ENCODE measurements around the gene CTNNA1.

Gene CTNNA1

GRCh38 chr5:138952962-138953361 lies 199.7 kb downstream of the CTNNA1 start:
- DNase-seq, result no peak

DNA sequence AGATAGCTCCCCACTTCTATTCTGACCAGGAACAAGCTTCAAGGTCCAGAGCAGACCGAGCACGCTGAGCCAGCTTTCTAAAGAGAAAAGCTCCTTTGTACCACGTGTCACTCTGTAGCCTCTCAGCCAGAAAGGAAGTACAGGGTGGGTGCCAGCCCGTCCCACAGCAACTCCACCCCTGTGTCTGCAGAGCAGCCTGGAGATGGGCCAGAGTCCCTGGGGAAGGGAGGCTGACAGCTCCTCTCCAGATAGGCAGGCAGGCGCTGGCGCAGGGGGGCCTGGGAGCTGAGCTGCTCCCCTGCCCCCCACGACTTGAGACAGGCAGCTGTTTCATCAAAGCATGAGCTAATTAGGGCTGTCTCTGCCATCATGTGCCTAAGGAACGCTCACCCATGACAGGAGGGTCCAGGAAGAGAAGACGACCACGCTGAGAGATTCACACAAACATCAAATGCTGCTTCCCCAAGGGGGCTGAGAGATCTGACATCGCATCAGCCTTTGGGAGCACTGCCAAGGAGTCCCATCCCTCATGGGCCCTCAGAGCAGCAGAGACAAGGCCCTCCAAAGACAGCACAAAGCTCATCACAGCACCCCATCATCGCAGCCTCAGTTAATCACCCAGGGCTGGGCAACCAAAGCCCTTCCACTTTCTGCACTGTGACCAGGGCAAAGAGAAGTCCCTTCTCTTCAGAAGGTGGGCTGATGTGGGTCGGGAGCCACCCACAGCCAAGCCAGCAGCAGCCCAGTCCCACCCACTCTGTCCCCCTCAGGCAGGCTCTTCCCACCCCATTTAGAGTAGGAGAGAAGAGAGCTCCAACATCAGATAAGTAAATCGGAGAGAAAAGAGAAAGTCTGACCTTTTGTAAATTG lies 200.4 kb downstream of the CTNNA1 start:
- DNase-seq, result peak; percentile 34

GRCh38 chr5:138954257-138955012 lies 201.2 kb downstream of the CTNNA1 start:
- no peak for DNase-seq

DNA sequence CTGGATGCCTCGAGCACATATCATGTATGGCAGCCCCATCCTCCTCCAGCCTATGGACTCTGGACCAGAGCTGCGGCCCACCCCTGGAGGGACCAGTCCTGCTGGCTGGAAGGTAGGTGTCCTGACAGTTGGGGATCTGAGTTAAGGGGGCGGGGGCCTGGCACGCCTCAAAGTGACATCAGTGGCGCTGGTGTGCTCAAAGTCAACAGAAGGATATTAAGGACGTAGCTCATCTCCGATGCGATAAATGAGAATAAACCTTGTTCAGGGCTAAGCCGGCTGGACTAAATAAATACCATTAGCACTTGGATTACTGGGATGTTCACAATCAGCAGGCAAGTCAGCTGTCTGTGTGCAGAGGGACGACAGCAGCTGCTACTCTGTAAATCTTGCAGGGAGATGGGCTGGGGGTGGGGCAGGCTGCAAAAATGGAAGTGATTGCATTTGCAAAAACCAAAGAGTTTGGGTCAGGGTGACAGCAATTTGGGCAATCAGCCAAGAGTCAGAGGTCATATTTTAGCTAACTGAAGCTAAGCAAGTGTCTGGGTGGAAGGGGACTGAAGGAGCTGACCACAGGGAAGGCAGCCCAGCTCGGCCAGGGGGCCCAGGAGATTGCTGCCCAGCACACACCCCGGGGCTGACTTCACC lies 201.9 kb downstream of the CTNNA1 start:
- no peak for DNase-seq

DNA sequence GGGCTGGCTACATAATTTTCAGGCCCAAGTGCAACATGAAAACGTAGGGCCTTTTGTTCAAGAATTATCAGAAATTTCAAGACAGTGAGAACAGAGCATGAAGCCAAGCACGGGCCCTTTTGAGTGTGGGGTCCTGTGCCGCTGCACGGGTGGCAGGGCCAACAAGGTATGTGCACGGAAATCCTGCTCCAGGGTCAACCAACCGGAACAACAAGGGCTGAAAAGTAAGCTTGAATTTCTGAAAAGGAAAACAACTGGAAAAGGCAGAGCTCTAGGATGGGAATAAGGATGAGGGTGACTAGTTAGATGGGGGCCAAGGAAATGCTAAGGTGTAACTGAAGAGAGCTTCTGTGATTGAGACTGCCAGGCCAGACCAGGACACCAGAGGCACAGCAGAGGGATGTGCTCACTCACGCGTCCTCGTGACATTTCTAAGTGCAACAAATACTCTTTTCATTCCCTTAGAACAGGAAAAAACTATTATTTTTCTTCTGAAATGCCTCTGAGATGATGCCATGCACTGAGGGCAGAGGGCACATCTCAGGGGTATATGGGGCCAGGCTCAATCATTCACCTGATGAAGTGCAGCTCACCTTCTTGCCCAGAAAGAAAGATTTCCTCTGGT lies 202.6 kb downstream of the CTNNA1 start:
- DNase-seq, result no peak

DNA sequence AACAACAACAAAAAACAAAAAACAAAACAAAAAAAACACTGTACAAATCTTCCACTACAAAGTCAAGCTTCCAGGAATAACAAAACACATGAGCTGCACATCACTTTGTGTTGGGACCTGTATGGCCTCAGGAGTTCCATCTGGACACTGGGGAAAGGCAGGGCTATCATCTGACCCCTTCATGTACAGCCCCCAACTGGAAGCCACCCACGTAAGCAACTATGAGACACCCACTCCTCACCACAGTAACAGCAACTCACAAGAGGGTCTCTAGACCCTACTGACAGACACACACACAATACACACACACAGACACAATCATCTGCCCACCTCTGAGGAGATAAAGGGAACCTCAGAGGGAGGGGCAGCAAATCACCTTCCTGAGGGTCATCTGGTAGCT lies 203.6 kb downstream of the CTNNA1 start:
- DNase-seq, result no peak

- no peak for DNase-seq
Measured at GRCh38 chr5:138960145-138960692, 207.0 kb downstream of the CTNNA1 start.

DNA sequence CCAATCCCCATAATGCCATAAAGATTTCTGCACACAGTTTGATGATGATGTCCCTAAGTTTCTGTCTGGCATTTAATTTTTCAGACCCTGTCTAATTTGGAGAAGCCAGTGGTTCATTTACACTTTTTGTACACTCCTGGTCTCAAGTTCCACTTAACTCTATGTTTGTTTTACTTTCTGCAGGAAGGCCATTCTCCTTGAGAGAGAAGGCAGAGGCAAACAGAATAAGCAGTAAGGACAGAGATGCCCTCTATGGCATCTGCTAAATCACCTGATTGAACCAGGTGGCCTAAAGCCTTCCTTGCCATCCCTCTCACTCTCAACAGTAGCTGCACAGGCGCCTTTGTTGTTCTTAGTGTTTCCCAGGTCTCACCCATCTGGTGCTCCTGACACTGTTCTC lies 208.0 kb downstream of the CTNNA1 start:
- DNase-seq, result no peak

DNA sequence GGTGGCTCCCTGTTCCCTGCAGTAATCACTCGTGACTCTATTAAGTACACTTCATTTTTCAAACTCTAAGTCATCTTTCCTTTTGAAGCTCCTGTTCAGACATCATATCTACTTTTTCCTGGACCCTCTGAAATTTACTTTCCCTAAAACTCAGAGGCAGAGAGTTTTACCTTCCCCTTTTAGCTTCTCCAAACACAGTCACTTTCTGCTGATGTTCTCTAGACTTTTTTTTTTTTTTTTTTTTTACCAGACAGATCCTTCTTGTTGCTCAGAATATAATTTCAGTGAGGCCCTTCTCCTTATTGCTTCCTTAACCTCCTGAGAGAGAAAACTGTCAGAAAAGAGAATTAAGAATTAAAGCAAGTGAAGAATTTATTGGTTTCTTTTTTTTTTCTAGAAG lies 208.5 kb downstream of the CTNNA1 start:
- no peak for DNase-seq

DNA sequence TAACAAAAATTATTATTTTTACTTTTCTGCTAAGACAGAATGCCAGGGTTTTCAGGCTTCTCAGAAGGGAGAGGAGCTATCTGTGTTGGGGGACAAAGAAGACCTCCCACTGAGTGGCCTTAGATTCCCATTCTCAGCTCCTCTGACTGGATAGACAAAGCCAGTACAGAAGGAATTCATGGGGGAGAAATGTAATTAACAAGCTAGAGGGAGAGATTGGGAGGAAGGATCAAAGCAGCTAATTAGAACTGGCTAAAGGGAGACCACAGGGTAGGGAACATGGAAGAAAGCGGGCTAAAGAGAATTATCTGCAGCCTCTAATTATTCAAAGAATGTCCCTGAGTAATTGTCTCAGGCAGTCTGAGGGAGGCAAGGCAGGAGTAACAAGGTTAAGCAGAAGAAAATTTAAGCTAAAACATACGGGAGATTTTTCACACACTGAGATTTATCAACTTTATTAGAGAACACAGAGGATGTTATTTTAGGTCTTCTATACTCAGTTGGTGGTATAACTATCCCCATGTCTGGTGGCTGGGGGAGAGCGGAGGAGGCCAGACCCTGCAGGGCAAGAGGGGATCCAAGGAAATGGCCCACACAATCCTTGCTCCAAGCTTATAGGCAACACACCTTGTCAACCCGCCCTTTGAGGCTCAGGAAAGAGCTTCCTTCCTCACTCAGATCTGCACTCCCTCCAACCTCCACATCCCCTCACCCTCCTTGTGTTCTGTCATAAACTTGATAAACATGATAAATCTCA lies 209.6 kb downstream of the CTNNA1 start:
- DNase-seq, result no peak

- no peak for DNase-seq
Measured at GRCh38 chr5:138963763-138964371, 210.6 kb downstream of the CTNNA1 start.

GRCh38 chr5:138964647-138965201 lies 211.5 kb downstream of the CTNNA1 start:
- no peak for DNase-seq

- no peak for DNase-seq
Measured at GRCh38 chr5:138965626-138966025, 212.4 kb downstream of the CTNNA1 start.

DNA sequence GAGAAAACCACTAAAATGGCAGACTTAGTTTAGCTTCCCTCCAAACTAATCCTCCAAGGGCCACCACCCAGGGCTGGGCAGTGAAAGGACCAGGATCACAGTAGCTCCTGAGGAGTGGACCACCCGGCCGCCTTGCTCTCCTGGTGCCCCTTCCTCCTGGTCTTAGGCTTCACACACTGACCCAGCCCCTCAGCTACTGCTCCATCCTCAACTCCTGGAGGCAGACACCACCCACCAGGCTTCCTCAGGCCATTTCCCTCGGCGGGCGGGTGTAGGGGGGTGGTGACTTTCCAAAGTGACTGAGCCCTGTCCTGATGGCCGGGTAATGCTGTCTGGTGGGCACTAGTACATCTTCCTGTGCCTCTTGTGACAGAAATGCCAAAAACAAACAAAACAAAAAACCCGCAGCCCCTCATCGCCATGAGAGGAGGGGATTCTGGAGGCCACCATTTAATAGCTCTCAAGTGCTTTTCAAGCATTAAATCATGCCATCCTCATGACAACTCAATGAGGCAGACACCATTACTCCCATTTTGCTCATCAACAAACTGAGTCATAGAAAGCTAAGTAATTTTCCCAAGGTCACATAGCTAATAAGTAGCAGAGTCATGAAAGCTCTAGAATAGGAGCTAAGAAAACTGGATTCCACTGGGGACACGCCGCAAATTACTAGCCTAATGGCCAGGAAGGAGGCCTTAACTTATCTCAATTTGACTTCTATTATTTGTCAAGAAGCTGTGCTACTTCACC lies 213.2 kb downstream of the CTNNA1 start:
- DNase-seq, result no peak

DNA sequence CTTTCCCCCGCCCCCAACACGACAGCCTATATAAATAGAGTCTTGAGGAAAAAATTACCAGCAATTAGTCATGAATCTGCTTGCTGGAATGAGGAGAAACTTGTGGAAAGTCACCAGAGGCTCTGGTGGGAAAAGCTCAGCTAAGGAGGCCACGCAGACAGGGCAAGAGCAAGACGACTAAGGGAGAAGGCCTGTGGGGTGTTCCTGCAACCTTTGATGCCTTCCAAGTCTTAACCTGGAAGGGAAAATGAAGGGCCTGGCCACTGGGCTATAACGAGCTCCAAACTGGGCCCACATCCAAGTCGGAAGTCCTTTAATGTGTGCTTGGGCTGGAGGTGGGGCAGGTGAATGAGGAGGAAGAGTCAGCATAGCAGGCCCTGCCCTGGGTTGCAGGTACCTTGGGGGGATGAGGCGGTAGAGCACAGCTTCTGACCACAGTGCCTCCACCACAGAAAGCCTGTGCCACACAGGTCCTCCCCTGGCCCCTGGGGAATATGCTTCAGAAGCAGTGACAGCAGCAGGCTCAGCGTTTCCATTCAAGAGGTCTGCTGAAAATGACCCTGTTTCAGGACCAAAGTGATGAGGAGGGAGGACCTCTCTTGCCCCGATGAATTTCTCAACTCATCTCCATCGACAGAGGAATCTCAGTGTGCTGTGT lies 214.7 kb downstream of the CTNNA1 start:
- no peak for DNase-seq

DNA sequence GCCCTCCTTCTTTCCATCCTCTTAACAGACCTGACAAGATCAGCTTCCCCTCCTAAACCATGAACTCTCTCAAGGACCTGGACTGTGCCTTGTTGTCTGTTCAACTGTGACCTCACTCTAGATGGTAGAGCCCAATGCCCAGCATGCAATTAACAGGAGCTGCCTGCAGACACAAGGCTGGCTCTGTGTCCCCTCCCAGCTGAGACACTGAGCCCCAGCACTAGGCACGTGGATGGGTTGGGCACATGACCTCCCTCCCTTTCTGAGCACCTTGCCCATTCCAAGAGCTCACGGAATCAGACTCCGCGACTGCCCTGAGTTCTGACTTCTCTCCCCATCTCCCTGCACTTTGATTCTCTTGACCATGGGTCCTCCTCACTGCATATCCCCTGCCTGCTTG lies 215.4 kb downstream of the CTNNA1 start:
- no peak for DNase-seq

- DNase-seq, result no peak
Measured at GRCh38 chr5:138969323-138970002, 216.2 kb downstream of the CTNNA1 start.

GRCh38 chr5:138972230-138972629 lies 219.0 kb downstream of the CTNNA1 start:
- DNase-seq, result no peak

GRCh38 chr5:138972836-138973235 lies 219.6 kb downstream of the CTNNA1 start:
- DNase-seq, result no peak
